OCI-LY7 (cell line): ENCODE measurements around the gene PRCC. TPM values are rescaled to one million over a fixed set of nuclear protein-coding genes. Genes with fewer than 3 reads are reported as not detected.

Experiments used
- BruUV-seq: library from RNA; stranded (reverse); fragments of 400-500 nt; replicated peaks from 2 replicates; lab custom pipeline; 2021; lab: Mats Ljungman, UMichigan
- CTCF ChIA-PET: fragments of 300-600 bp; sonication (Branson Sonifier 250); formaldehyde crosslinking; loops from one replicate; lab custom pipeline; 2022; ENCODE audit warnings: antibody characterized with exemption; ENCODE audit not compliant: unreplicated experiment; lab: Charles Lee
- POLR2A ChIA-PET: fragments of 300-600 bp; sonication (Branson Sonifier 250); formaldehyde crosslinking; loops from one replicate; lab custom pipeline; 2022; ENCODE audit warnings: antibody characterized with exemption; lab: Charles Lee
- DNase-seq: peaks from one replicate; pipeline ENCODE4 v3.0.0-alpha.2; 2015; ENCODE audit warnings: low spot score
- H2AFZ ChIP-seq: fragments of 200-600 bp; sonication (generic), shearing (Covaris generic); 2 replicates; pipeline ENCODE4 v1.6.1; 2014; ENCODE audit warnings: mild to moderate bottlenecking, antibody characterized with exemption, low read length, moderate library complexity
- H3K27ac ChIP-seq: fragments of 200-600 bp; sonication (generic); 2 replicates; pipeline ENCODE4 v1.5.1; 2014; ENCODE audit warnings: mixed run types, low read depth, mild to moderate bottlenecking, moderate library complexity, low read length, inconsistent platforms; ENCODE audit not compliant: poor library complexity, severe bottlenecking
- H3K36me3 ChIP-seq: fragments of 200-600 bp; sonication (generic); 2 replicates; pipeline ENCODE4 v1.6.1; 2014; ENCODE audit warnings: mild to moderate bottlenecking, antibody characterized with exemption, low read length, moderate library complexity, mixed read lengths; ENCODE audit not compliant: insufficient read depth
- H3K4me1 ChIP-seq: fragments of 200-600 bp; sonication (generic); 2 replicates; pipeline ENCODE4 v1.5.1; 2014; ENCODE audit warnings: mild to moderate bottlenecking, low read length; ENCODE audit not compliant: insufficient read depth, poor library complexity, severe bottlenecking
- H3K4me2 ChIP-seq: fragments of 200-600 bp; sonication (generic); 2 replicates; pipeline ENCODE4 v1.6.1; 2014; ENCODE audit warnings: mild to moderate bottlenecking, low read length
- H3K4me3 ChIP-seq: fragments of 200-600 bp; sonication (generic); 2 replicates; pipeline ENCODE4 v1.5.1; 2014; ENCODE audit warnings: mild to moderate bottlenecking, low read depth, low read length; ENCODE audit not compliant: poor library complexity, severe bottlenecking
- H3K79me2 ChIP-seq: fragments of 200-600 bp; sonication (generic); 2 replicates; pipeline ENCODE4 v1.6.1; 2016; ENCODE audit warnings: low read depth, mild to moderate bottlenecking, low read length, moderate library complexity, mixed read lengths; ENCODE audit not compliant: insufficient read depth
- H3K9me2 ChIP-seq: fragments of 200-600 bp; sonication (generic); 2 replicates; pipeline ENCODE4 v1.6.1; 2016; ENCODE audit warnings: mild to moderate bottlenecking, low read length, mixed read lengths; ENCODE audit not compliant: insufficient read depth
- H3K9me3 ChIP-seq: fragments of 200-600 bp; sonication (generic); 2 replicates; pipeline ENCODE4 v1.6.1; 2014; ENCODE audit warnings: mild to moderate bottlenecking, mixed run types, low read length, mixed read lengths
- H4K20me1 ChIP-seq: fragments of 200-600 bp; sonication (generic); 2 replicates; pipeline ENCODE4 v1.6.1; 2014; ENCODE audit warnings: mild to moderate bottlenecking, antibody characterized with exemption, low read length, moderate library complexity, mixed read lengths; ENCODE audit not compliant: insufficient read depth
- CTCF ChIP-seq: fragments of 200-600 bp; sonication (generic); conservative IDR thresholded peaks from 2 replicates; pipeline ENCODE4 v1.5.1; 2014; ENCODE audit warnings: mild to moderate bottlenecking, antibody characterized with exemption, low read length, moderate library complexity, mixed read lengths
- EZH2phosphoT487 ChIP-seq: fragments of 200-600 bp; sonication (generic); IDR thresholded peaks from 2 replicates; pipeline ENCODE4 v1.6.1; 2018; ENCODE audit warnings: low read depth, borderline replicate concordance, mild to moderate bottlenecking, mixed run types, antibody characterized with exemption, low read length, moderate library complexity, mixed read lengths
- intact Hi-C: fragments of 100-400 bp; cut with micrococcal nuclease; formaldehyde crosslinking; loops from one replicate; pipeline ENCODE4 v1.10.0; 2022; ENCODE audit not compliant: unreplicated experiment
- total RNA-seq, 2 experiments: library from RNA; depleted of rRNA in 1 of 2; stranded (reverse); fragments of >200 nt in 1 of 2; shearing (Covaris generic) in 1 of 2; gene quantifications; 2 replicates each; pipeline ENCODE4 v1.2.3, GENCODE V29; 2014 to 2022

Gene PRCC
- total RNA-seq, 2 experiments from 2014 or later: 54.0 to 82.9 TPM

- Histone ChIP-seq H3K9me2 (no peaks in the 10 kb centered on the region), H3K4me3 (peak overlapping the region; percentile 85), H3K79me2 (peaks cover 49% of the 10 kb centered on the region), H3K27ac (peak overlapping the region; percentile 81), H3K4me2 (peak overlapping the region; percentile 73), H3K4me1 (peaks cover 31% of the 10 kb centered on the region), H2AFZ (no peak overlapping the region; the same call in 1 of the 2 replicates), H3K9me3 (no peaks in the 10 kb centered on the region), H4K20me1 (no peaks in the 10 kb centered on the region), H3K36me3 (peaks cover 33% of the 10 kb centered on the region)
- DNase-seq: peak; percentile 32
- CTCF ChIA-PET: interaction anchor here (0.6 to 2.0 kb wide), 2 partner anchors 26 to 129 kb away, joined by 3 to 9 read pairs; no protein-coding TSS in a partner anchor
- BruUV-seq: no TSS peak
- intact Hi-C loops: loop anchor here (10.0 kb wide), 1 partner anchor 248 kb away; the partner anchor contains the start of gene MEF2D
- TF ChIP-seq EZH2phosphoT487 (no peak), CTCF (no peak)
- POLR2A ChIA-PET: interaction anchor here (1.0 to 2.0 kb wide), 6 partner anchors 8 to 27 kb away, joined by 6 to 10 read pairs (median 7); partner anchors contain the start of genes MRPL24 and PRCC
Measured at GRCh38 chr1:156752843-156753482, 14.4 kb upstream of the PRCC start.

GRCh38 chr1:156754219-156754618, 13.1 kb upstream of the PRCC start:
- peaks cover 23% of the 10 kb centered on the region for H3K36me3 ChIP-seq
- no peaks in the 10 kb centered on the region for H4K20me1 ChIP-seq
- ChIA-PET CTCF (no interaction called here), POLR2A (no interaction called here)
- TF ChIP-seq EZH2phosphoT487 (no peak), CTCF (no peak)
- no peak overlapping the region for H3K27ac ChIP-seq
- H3K79me2 ChIP-seq: peaks cover 37% of the 10 kb centered on the region
- no peaks in the 10 kb centered on the region for H3K9me2 ChIP-seq
- no peaks in the 10 kb centered on the region for H3K9me3 ChIP-seq
- intact Hi-C loops: loop anchor here (10.0 kb wide), 1 partner anchor 249 kb away; the partner anchor contains the start of gene MEF2D
- H3K4me1 ChIP-seq: peaks cover 19% of the 10 kb centered on the region
- H2AFZ ChIP-seq: no peak overlapping the region
- no peak overlapping the region for H3K4me3 ChIP-seq
- TSS peak; percentile 40 for BruUV-seq
- no peak overlapping the region for H3K4me2 ChIP-seq
- DNase-seq: no peak

- Histone ChIP-seq H3K4me3 (no peak overlapping the region), H3K36me3 (peaks cover 10% of the 10 kb centered on the region; the same call in 1 of the 2 replicates), H4K20me1 (no peaks in the 10 kb centered on the region), H3K27ac (no peak overlapping the region), H3K9me3 (no peaks in the 10 kb centered on the region), H3K9me2 (no peaks in the 10 kb centered on the region), H3K4me1 (peaks cover 20% of the 10 kb centered on the region), H3K79me2 (peaks cover 24% of the 10 kb centered on the region), H2AFZ (no peak overlapping the region), H3K4me2 (no peak overlapping the region; the same call in 1 of the 2 replicates)
- POLR2A ChIA-PET: no interaction called here
- DNase-seq: no peak
- TF ChIP-seq CTCF: no peak
- no peak for TF ChIP-seq EZH2phosphoT487
- intact Hi-C loops: loop anchor here (10.0 kb wide), 1 partner anchor 251 kb away; the partner anchor contains the start of gene MEF2D
- no TSS peak for BruUV-seq
- CTCF ChIA-PET: interaction anchor here (1.6 kb wide), 1 partner anchor 29 kb away, joined by 3 read pairs; no protein-coding TSS in a partner anchor
Measured at GRCh38 chr1:156755527-156755950, 11.8 kb upstream of the PRCC start.
